ENCODE data around the gene NRF1.

DNA sequence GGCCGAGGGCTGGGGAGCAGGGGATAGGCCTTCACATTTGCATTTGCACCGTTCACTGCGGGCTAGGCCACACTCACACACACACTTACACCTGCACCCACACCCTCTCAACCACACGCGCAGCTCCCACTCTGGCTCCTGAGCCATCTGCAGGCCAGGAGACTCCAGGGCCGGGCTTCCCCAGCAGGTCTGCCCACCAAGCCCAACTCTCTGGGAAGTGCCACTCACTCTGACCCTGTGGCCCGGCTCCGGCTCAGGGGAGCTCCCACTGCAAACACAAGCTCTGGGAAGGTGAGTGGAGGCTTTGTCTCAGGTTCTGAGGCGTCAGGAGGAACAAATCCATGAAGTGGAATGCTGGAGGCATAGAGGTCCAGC is 157.9 kb downstream of the NRF1 start:
- TF ChIP-seq TAF1 (IDR thresholded peaks at IDR 0.05; ENCODE audit: borderline replicate concordance, insufficient read depth, low read length) (no peak), POLR2AphosphoS5 (IDR thresholded peaks at IDR 0.05; ENCODE audit: low read depth, low read length) (no peak)
- TF ChIP-seq, protein P1, sequence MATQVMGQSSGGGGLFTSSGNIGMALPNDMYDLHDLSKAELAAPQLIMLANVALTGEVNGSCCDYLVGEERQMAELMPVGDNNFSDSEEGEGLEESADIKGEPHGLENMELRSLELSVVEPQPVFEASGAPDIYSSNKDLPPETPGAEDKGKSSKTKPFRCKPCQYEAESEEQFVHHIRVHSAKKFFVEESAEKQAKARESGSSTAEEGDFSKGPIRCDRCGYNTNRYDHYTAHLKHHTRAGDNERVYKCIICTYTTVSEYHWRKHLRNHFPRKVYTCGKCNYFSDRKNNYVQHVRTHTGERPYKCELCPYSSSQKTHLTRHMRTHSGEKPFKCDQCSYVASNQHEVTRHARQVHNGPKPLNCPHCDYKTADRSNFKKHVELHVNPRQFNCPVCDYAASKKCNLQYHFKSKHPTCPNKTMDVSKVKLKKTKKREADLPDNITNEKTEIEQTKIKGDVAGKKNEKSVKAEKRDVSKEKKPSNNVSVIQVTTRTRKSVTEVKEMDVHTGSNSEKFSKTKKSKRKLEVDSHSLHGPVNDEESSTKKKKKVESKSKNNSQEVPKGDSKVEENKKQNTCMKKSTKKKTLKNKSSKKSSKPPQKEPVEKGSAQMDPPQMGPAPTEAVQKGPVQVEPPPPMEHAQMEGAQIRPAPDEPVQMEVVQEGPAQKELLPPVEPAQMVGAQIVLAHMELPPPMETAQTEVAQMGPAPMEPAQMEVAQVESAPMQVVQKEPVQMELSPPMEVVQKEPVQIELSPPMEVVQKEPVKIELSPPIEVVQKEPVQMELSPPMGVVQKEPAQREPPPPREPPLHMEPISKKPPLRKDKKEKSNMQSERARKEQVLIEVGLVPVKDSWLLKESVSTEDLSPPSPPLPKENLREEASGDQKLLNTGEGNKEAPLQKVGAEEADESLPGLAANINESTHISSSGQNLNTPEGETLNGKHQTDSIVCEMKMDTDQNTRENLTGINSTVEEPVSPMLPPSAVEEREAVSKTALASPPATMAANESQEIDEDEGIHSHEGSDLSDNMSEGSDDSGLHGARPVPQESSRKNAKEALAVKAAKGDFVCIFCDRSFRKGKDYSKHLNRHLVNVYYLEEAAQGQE (IDR thresholded peaks at IDR 0.05; ENCODE audit: insufficient read depth in 1 of 2, low read depth in 2 of 2, low read length in 2 of 2): no peak
